ENCODE results near the gene METAP1D. TPM values are rescaled to one million over a fixed set of nuclear protein-coding genes. Genes with fewer than 3 reads are reported as not detected.
A peak's percentile ranks its signal among the peaks of the same experiment; 100 is the strongest.

The METAP1D gene
- total RNA-seq, result 1 to 10 TPM; 2.8 to 2.9 TPM

- DNase-seq, result peak; percentile 89
- Mint-ChIP-seq H3K4me3 (peak within 1 kb of the TSS; percentile 95), H3K36me3 (ENCODE audit: low read depth) (no peaks in the 10 kb centered on the region), H3K27ac (peak within 1 kb of the TSS; percentile 71), H3K9me3 (no peaks in the 10 kb centered on the region), H3K4me1 (peaks cover 27% of the 10 kb centered on the region), H3K27me3 (peaks cover 15% of the 10 kb centered on the region)
- POLR2A ChIA-PET, result interaction anchor here (1.0 to 1.8 kb wide), 4 partner anchors 50 to 107 kb away, joined by 3 to 7 read pairs (median 4); partner anchors contain the start of gene HAT1
- CTCF ChIA-PET, result interaction anchor here (0.8 to 1.2 kb wide), 2 partner anchors 13 to 77 kb away, joined by 3 read pairs; partner anchors contain the start of gene HAT1
Observed at GRCh38 chr2:171999604-172000469, at the start of gene METAP1D. METAP1D (plus strand) TSS chr2:171999953; CDS start chr2:171999970, 17 bp downstream.

- POLR2A ChIA-PET, result no interaction called here
- Mint-ChIP-seq H3K27me3 (no peaks in the 10 kb centered on the region), H3K9me3 (no peaks in the 10 kb centered on the region), H3K4me1 (peaks cover 15% of the 10 kb centered on the region), H3K36me3 (ENCODE audit: low read depth) (peaks cover 36% of the 10 kb centered on the region), H3K4me3 (no peak overlapping the region), H3K27ac (no peak overlapping the region)
- DNase-seq, result no peak
- CTCF ChIA-PET, result no interaction called here
Observed at GRCh38 chr2:171952276-171952675, 47.5 kb upstream of the METAP1D start.

GRCh38 chr2:171952748-171953147 lies 47.0 kb upstream of the METAP1D start:
- no peaks in the 10 kb centered on the region for H3K9me3 Mint-ChIP-seq
- ChIA-PET CTCF (no interaction called here), POLR2A (no interaction called here)
- peaks cover 15% of the 10 kb centered on the region for H3K4me1 Mint-ChIP-seq
- H3K27me3 Mint-ChIP-seq, result no peaks in the 10 kb centered on the region
- no peak overlapping the region for H3K27ac Mint-ChIP-seq
- no peak overlapping the region for H3K4me3 Mint-ChIP-seq
- DNase-seq, result no peak
- peaks cover 38% of the 10 kb centered on the region for H3K36me3 Mint-ChIP-seq (ENCODE audit: low read depth)

GRCh38 chr2:171956135-171956825 lies 43.5 kb upstream of the METAP1D start:
- no peak overlapping the region for H3K4me3 Mint-ChIP-seq
- DNase-seq, result no peak
- H3K27ac Mint-ChIP-seq, result no peak overlapping the region
- H3K4me1 Mint-ChIP-seq, result peaks cover 22% of the 10 kb centered on the region
- CTCF ChIA-PET, result interaction anchor here (0.8 kb wide), 2 partner anchors 16 to 94 kb away, joined by 3 read pairs; no protein-coding TSS in a partner anchor
- H3K36me3 Mint-ChIP-seq (ENCODE audit: low read depth), result peaks cover 36% of the 10 kb centered on the region
- no peaks in the 10 kb centered on the region for H3K9me3 Mint-ChIP-seq
- POLR2A ChIA-PET, result no interaction called here
- H3K27me3 Mint-ChIP-seq, result no peaks in the 10 kb centered on the region

GRCh38 chr2:171957061-171957460 lies 42.7 kb upstream of the METAP1D start:
- ChIA-PET CTCF (interaction anchor here (0.8 kb wide), 2 partner anchors 17 to 93 kb away, joined by 3 read pairs; no protein-coding TSS in a partner anchor), POLR2A (no interaction called here)
- H3K4me1 Mint-ChIP-seq, result peaks cover 22% of the 10 kb centered on the region
- H3K9me3 Mint-ChIP-seq, result no peaks in the 10 kb centered on the region
- H3K27ac Mint-ChIP-seq, result no peak overlapping the region
- DNase-seq, result no peak
- peaks cover 37% of the 10 kb centered on the region for H3K36me3 Mint-ChIP-seq (ENCODE audit: low read depth)
- H3K27me3 Mint-ChIP-seq, result no peaks in the 10 kb centered on the region
- H3K4me3 Mint-ChIP-seq, result no peak overlapping the region

- ChIA-PET POLR2A (no interaction called here), CTCF (no interaction called here)
- Mint-ChIP-seq H3K27ac (no peak overlapping the region), H3K36me3 (ENCODE audit: low read depth) (peaks cover 32% of the 10 kb centered on the region), H3K4me1 (peaks cover 25% of the 10 kb centered on the region), H3K9me3 (no peaks in the 10 kb centered on the region), H3K27me3 (no peaks in the 10 kb centered on the region), H3K4me3 (no peak overlapping the region)
- no peak for DNase-seq
Observed at GRCh38 chr2:171958475-171958874, 41.3 kb upstream of the METAP1D start.

- CTCF ChIA-PET, result no interaction called here
- Mint-ChIP-seq H3K36me3 (ENCODE audit: low read depth) (peaks cover 24% of the 10 kb centered on the region), H3K4me1 (peaks cover 21% of the 10 kb centered on the region), H3K4me3 (no peak overlapping the region), H3K9me3 (no peaks in the 10 kb centered on the region), H3K27ac (no peak overlapping the region), H3K27me3 (no peaks in the 10 kb centered on the region)
- DNase-seq, result no peak
- POLR2A ChIA-PET, result no interaction called here
Observed at GRCh38 chr2:171959998-171960397, 39.8 kb upstream of the METAP1D start.

- DNase-seq, result no peak
- no peak overlapping the region for H3K27ac Mint-ChIP-seq
- H3K9me3 Mint-ChIP-seq, result no peaks in the 10 kb centered on the region
- H3K4me1 Mint-ChIP-seq, result peaks cover 19% of the 10 kb centered on the region
- H3K36me3 Mint-ChIP-seq (ENCODE audit: low read depth), result peaks cover 23% of the 10 kb centered on the region
- POLR2A ChIA-PET, result no interaction called here
- no peak overlapping the region for H3K4me3 Mint-ChIP-seq
- CTCF ChIA-PET, result no interaction called here
- no peaks in the 10 kb centered on the region for H3K27me3 Mint-ChIP-seq
Observed at GRCh38 chr2:171960570-171960969, 39.2 kb upstream of the METAP1D start.

- Mint-ChIP-seq H3K4me3 (no peak overlapping the region), H3K27ac (no peak overlapping the region), H3K4me1 (peaks cover 21% of the 10 kb centered on the region), H3K9me3 (no peaks in the 10 kb centered on the region), H3K36me3 (ENCODE audit: low read depth) (peaks cover 31% of the 10 kb centered on the region), H3K27me3 (no peaks in the 10 kb centered on the region)
- peak; percentile 22 for DNase-seq
- POLR2A ChIA-PET, result no interaction called here
- CTCF ChIA-PET, result interaction anchor here (1.3 to 1.6 kb wide), 2 partner anchors 22 to 41 kb away, joined by 4 read pairs; partner anchors contain the start of gene HAT1
Observed at GRCh38 chr2:171963198-171963597, 36.6 kb upstream of the METAP1D start.

GRCh38 chr2:171964308-171964707 lies 35.4 kb upstream of the METAP1D start:
- DNase-seq, result no peak
- Mint-ChIP-seq H3K27ac (no peak overlapping the region), H3K4me1 (peaks cover 21% of the 10 kb centered on the region), H3K4me3 (no peak overlapping the region), H3K36me3 (ENCODE audit: low read depth) (peaks cover 30% of the 10 kb centered on the region), H3K27me3 (no peaks in the 10 kb centered on the region), H3K9me3 (no peaks in the 10 kb centered on the region)
- ChIA-PET POLR2A (interaction anchor here (0.9 kb wide), 1 partner anchor 42 kb away, joined by 3 read pairs; the partner anchor contains the start of gene HAT1), CTCF (interaction anchor here (0.6 to 1.6 kb wide), 3 partner anchors 23 to 51 kb away, joined by 3 to 4 read pairs (median 4); partner anchors contain the start of gene HAT1)

GRCh38 chr2:171965238-171965637 lies 34.5 kb upstream of the METAP1D start:
- Mint-ChIP-seq H3K27me3 (no peaks in the 10 kb centered on the region), H3K4me1 (peaks cover 19% of the 10 kb centered on the region), H3K27ac (no peak overlapping the region), H3K9me3 (no peaks in the 10 kb centered on the region), H3K4me3 (no peak overlapping the region), H3K36me3 (ENCODE audit: low read depth) (peaks cover 27% of the 10 kb centered on the region)
- ChIA-PET CTCF (no interaction called here), POLR2A (no interaction called here)
- DNase-seq, result no peak

- H3K36me3 Mint-ChIP-seq (ENCODE audit: low read depth), result peaks cover 27% of the 10 kb centered on the region
Observed at GRCh38 chr2:171965661-171966060, 34.1 kb upstream of the METAP1D start.

GRCh38 chr2:171966235-171966634 lies 33.5 kb upstream of the METAP1D start:
- DNase-seq, result no peak
- no peaks in the 10 kb centered on the region for H3K9me3 Mint-ChIP-seq
- peaks cover 14% of the 10 kb centered on the region for H3K4me1 Mint-ChIP-seq
- no peaks in the 10 kb centered on the region for H3K27me3 Mint-ChIP-seq
- POLR2A ChIA-PET, result no interaction called here
- CTCF ChIA-PET, result no interaction called here
- no peak overlapping the region for H3K27ac Mint-ChIP-seq
- H3K4me3 Mint-ChIP-seq, result no peak overlapping the region
- peaks cover 28% of the 10 kb centered on the region for H3K36me3 Mint-ChIP-seq (ENCODE audit: low read depth)

More at GRCh38 chr2:171965661-171966060, 34.1 kb upstream of the METAP1D start:
- CTCF ChIA-PET, result no interaction called here
- Mint-ChIP-seq H3K4me1 (peaks cover 19% of the 10 kb centered on the region), H3K27ac (no peak overlapping the region), H3K9me3 (no peaks in the 10 kb centered on the region), H3K4me3 (no peak overlapping the region), H3K27me3 (no peaks in the 10 kb centered on the region)
- POLR2A ChIA-PET, result no interaction called here
- DNase-seq, result no peak

Measured in activated CD4-positive, alpha-beta memory T cell treated with anti-CD3 and anti-CD28 coated beads, Interleukin-2, amount 10 ng/mL, durations not matched to agents 7 days and 5 days (primary cell).